ENCODE results near the gene NUTM2G.
"Not testable (repeated sequence)": the region's sequence is repeated elsewhere in the genome, so short reads cannot be mapped to it uniquely, and the experiment has no call there.

DNA sequence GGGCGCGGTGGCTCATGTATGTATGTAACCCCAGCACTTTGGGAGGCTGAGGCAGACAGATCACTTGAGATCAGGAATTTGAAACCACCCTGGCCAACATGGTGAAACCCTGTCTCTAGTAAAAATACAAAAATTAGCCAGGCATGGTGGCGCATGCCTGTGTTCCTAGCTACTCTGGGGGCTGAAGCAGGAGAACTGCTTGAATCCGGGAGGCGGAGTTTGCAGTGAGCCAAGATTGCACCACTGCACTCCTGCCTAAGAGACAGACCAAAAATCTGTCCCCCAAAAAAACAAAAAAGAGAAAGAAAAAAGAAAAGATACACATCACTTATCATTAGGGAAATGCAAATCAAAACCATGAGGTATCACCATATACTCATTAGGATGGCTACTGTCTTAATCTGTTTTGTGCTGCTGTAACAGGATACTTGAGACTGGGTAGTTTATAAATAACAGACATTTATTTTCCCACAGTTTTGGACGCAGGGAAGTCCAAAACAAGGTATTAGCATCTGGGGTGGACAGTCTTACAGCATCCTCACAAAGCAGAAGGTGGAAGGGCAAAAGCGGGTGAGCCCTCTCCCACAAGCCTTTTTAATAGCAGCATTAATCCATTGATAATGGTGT, 55.0 kb downstream of the NUTM2G start:
- TF ChIP-seq POLR2AphosphoS5, POLR2A, TAF1, SPI1 (IDR thresholded peaks at IDR 0.05; ENCODE audit: low read depth, low read length): not testable (repeated sequence)

Data from GM12891 (cell line).